Measurements from ENCODE around the gene NRG3. TPM values are rescaled to one million over a fixed set of nuclear protein-coding genes. Genes with fewer than 3 reads are reported as not detected.

NRG3 gene
- total and polyA plus RNA-seq, 3 donors from 2014 or later = 2.7 to 3.9 (median 2.7) TPM

GRCh38 chr10:82278401-82279182 is 403.6 kb downstream of the NRG3 start:
- 84 to 89% methylated on average over 10 of the region's 10 CpGs for WGBS, 2 donors
- no peak overlapping the region for H3K27ac ChIP-seq
- intact Hi-C loops (cut with DNase I; ENCODE audit: low total_unique reads) = no loop called here

DNA sequence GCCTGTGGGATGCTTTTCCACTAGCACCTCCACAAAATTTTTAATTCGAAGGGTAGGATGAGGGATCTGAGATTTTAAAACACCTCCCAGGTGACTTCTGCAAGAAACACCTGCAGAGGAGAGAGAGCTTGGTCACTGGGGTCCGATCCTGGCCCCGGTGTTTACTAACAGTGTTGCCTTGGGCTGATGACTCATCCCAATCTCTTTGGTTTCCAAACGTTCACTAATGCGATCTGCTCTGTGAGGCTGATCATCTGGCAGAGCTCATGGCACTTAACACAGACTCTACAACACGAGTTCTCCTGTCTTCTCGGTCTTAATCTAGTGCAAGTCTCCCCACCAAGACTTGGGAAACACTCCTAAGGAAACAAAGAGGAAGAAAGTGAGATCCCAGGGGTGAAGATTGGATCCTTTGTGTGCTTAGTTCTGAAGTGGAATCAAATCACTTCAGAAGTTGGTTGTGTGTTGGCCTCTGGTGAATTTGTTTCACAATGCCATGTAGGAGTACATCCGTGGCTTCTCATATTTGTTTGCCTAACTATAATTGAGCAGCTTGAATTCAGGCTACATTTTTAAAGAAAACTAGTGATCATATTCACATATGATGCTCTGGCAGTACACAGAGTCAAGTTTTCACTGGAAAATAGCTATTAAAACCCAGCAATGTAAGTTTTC is 407.9 kb downstream of the NRG3 start:
- Histone ChIP-seq H3K36me3 (ENCODE audit: low read depth, missing control alignments) (no peaks in the 10 kb centered on the region), H3K27me3 (no peaks in the 10 kb centered on the region), H3K27ac (no peak overlapping the region), H3K9me3 (no peaks in the 10 kb centered on the region), H3K4me3 (no peak overlapping the region), H3K4me1 (no peaks in the 10 kb centered on the region)
- DNase-seq = no peak
- TF ChIP-seq, protein P1, sequence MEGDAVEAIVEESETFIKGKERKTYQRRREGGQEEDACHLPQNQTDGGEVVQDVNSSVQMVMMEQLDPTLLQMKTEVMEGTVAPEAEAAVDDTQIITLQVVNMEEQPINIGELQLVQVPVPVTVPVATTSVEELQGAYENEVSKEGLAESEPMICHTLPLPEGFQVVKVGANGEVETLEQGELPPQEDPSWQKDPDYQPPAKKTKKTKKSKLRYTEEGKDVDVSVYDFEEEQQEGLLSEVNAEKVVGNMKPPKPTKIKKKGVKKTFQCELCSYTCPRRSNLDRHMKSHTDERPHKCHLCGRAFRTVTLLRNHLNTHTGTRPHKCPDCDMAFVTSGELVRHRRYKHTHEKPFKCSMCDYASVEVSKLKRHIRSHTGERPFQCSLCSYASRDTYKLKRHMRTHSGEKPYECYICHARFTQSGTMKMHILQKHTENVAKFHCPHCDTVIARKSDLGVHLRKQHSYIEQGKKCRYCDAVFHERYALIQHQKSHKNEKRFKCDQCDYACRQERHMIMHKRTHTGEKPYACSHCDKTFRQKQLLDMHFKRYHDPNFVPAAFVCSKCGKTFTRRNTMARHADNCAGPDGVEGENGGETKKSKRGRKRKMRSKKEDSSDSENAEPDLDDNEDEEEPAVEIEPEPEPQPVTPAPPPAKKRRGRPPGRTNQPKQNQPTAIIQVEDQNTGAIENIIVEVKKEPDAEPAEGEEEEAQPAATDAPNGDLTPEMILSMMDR (IDR thresholded peaks at IDR 0.05) = no peak
- no peak for TF ChIP-seq POLR2A (IDR thresholded peaks at IDR 0.05)
- 73 to 81% methylated on average over 8 of the region's 8 CpGs for WGBS, 2 donors
- intact Hi-C loops (cut with DNase I; ENCODE audit: low total_unique reads) = no loop called here

More at GRCh38 chr10:82278401-82279182, 403.6 kb downstream of the NRG3 start:
- DNase-seq = no peak
- TF ChIP-seq POLR2A (IDR thresholded peaks at IDR 0.05) = no peak
- TF ChIP-seq, protein P1 (IDR thresholded peaks at IDR 0.05) = no peak
- no peaks in the 10 kb centered on the region for H3K9me3 ChIP-seq
- no peaks in the 10 kb centered on the region for H3K36me3 ChIP-seq (ENCODE audit: low read depth, missing control alignments)
- no peaks in the 10 kb centered on the region for H3K27me3 ChIP-seq
- H3K4me3 ChIP-seq = no peak overlapping the region
- no peaks in the 10 kb centered on the region for H3K4me1 ChIP-seq

- H3K36me3 ChIP-seq (ENCODE audit: low read depth, missing control alignments) = no peaks in the 10 kb centered on the region
- intact Hi-C loops (cut with DNase I; ENCODE audit: low total_unique reads) = no loop called here
- H3K27me3 ChIP-seq = no peaks in the 10 kb centered on the region
- H3K4me1 ChIP-seq = no peaks in the 10 kb centered on the region
- WGBS, 2 donors = 95 to 98% methylated on average over 2 of the region's 2 CpGs
- no peak for TF ChIP-seq POLR2A (IDR thresholded peaks at IDR 0.05)
- TF ChIP-seq, protein P1 (IDR thresholded peaks at IDR 0.05) = no peak
- H3K4me3 ChIP-seq = no peak overlapping the region
- no peaks in the 10 kb centered on the region for H3K9me3 ChIP-seq
- DNase-seq = no peak
- H3K27ac ChIP-seq = no peak overlapping the region
Observed at GRCh38 chr10:82284180-82284579, 409.2 kb downstream of the NRG3 start.

DNA sequence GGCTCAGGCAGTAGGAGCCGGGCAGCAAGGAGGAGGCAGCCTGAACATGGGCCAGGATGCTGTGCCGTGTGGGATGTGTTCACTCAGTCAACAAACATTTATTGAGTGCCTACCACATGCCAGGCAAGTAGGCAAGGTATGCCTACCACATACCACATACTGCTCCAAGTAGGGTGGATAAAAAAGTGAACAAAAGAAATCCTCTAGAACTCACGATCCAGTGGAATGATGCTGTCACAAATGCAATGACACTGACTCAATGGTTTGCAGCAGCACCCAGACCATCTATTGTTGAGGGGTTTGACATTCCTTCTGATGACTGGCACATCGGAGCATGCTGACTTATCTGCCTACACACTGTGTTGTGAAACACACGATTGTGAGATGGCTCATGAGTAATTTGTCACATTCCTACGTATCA is 413.5 kb downstream of the NRG3 start:
- DNase-seq = no peak
- Histone ChIP-seq H3K36me3 (ENCODE audit: low read depth, missing control alignments) (no peaks in the 10 kb centered on the region), H3K4me1 (no peaks in the 10 kb centered on the region), H3K27me3 (no peaks in the 10 kb centered on the region), H3K27ac (no peak overlapping the region), H3K4me3 (no peak overlapping the region), H3K9me3 (no peaks in the 10 kb centered on the region)
- TF ChIP-seq, protein P1 (IDR thresholded peaks at IDR 0.05) = no peak
- no peak for TF ChIP-seq POLR2A (IDR thresholded peaks at IDR 0.05)
- WGBS, 2 donors = 89 to 91% methylated on average over 6 of the region's 6 CpGs
- intact Hi-C loops (cut with DNase I; ENCODE audit: low total_unique reads) = no loop called here

Data from testis (tissue), 3 donors.